ENCODE measurements around the gene RNF133.
"Not testable (repeated sequence)": the region's sequence is repeated elsewhere in the genome, so short reads cannot be mapped to it uniquely, and the experiment has no call there.

The RNF133 gene

GRCh38 chr7:122689346-122690109 lies 9.4 kb downstream of the RNF133 start:
- no peak for DNase-seq

- no peak for DNase-seq
These were observed 10.4 kb downstream of the RNF133 start for GRCh38 chr7:122688400-122688998.

GRCh38 chr7:122686360-122686878 lies 12.5 kb downstream of the RNF133 start:
- DNase-seq = no peak

- no peak for DNase-seq
These were observed 14.4 kb downstream of the RNF133 start for GRCh38 chr7:122684504-122684903.

GRCh38 chr7:122682815-122683550 lies 15.9 kb downstream of the RNF133 start:
- DNase-seq = no peak

- not testable (repeated sequence) for DNase-seq
These were observed 17.7 kb downstream of the RNF133 start for GRCh38 chr7:122681186-122681585.

GRCh38 chr7:122679813-122680212 lies 19.1 kb downstream of the RNF133 start:
- no peak for DNase-seq

- DNase-seq = not testable (repeated sequence)
These were observed 19.6 kb downstream of the RNF133 start for GRCh38 chr7:122679269-122679709.

GRCh38 chr7:122677149-122677548 lies 21.8 kb downstream of the RNF133 start:
- DNase-seq = no peak

- DNase-seq = no peak
These were observed 22.5 kb downstream of the RNF133 start for GRCh38 chr7:122676466-122676865.

GRCh38 chr7:122675621-122676020 lies 23.3 kb downstream of the RNF133 start:
- DNase-seq = no peak

GRCh38 chr7:122675011-122675410 lies 23.9 kb downstream of the RNF133 start:
- DNase-seq = no peak

GRCh38 chr7:122674502-122674901 lies 24.4 kb downstream of the RNF133 start:
- no peak for DNase-seq

- no peak for DNase-seq
These were observed 25.0 kb downstream of the RNF133 start for GRCh38 chr7:122673951-122674350.

GRCh38 chr7:122672536-122672935 lies 26.4 kb downstream of the RNF133 start:
- DNase-seq = no peak

- no peak for DNase-seq
These were observed 35.2 kb downstream of the RNF133 start for GRCh38 chr7:122663733-122664132.

- no peak for DNase-seq
These were observed 40.1 kb downstream of the RNF133 start for GRCh38 chr7:122658856-122659255.

- DNase-seq = no peak
These were observed 45.2 kb downstream of the RNF133 start for GRCh38 chr7:122653685-122654084.

GRCh38 chr7:122652876-122653275 lies 46.0 kb downstream of the RNF133 start:
- no peak for DNase-seq

- DNase-seq = no peak
These were observed 47.5 kb downstream of the RNF133 start for GRCh38 chr7:122651451-122651850.
